Measurements from ENCODE around the gene AP2A1. TPM values are rescaled to one million over a fixed set of nuclear protein-coding genes. Genes with fewer than 3 reads are reported as not detected.

The AP2A1 gene
- total RNA-seq: 103 and 114 TPM in 2 replicates

DNA sequence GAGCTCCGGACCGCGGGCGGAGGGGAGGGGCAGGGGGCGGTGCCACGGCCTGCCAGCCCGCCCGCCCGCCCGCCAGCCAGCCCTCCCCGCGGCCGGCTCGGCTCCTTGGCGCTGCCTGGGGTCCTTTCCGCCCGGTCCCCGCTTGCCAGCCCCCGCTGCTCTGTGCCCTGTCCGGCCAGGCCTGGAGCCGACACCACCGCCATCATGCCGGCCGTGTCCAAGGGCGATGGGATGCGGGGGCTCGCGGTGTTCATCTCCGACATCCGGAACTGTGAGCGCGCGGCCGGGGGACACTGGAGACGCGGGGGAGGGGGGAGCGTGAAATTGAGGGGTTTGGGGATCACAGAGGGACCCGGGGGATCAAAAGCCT, at the start of gene AP2A1:
TSS of gene AP2A1 (plus strand) at position 72 of the 370 bp plus-strand sequence. CDS start at position 205, 133 bp downstream.

DNA sequence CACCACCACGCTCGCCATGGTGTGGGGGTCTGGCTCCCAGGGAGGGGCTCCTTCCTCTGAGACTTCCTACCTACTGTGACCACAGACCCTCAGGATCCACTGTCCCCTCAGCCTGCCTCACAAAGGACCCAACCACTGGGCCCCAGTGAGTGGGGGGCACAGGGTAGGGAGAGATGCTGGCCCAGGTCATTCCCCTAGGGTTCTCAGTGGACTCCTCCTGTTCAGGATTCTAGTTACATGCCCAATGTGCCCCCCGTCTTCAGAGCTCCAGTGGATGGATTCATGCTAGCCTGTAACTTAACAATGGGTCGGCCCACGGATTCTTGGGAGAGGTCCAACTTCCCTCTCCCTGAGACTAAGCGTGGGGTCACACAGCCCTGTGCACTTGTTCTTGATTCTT, 3.6 kb upstream of the AP2A1 start, which contains the start of gene TSKS:
TSS of gene TSKS (minus strand) at position 77 of the 400 bp plus-strand sequence. CDS start at position 18, 59 bp downstream.

DNA sequence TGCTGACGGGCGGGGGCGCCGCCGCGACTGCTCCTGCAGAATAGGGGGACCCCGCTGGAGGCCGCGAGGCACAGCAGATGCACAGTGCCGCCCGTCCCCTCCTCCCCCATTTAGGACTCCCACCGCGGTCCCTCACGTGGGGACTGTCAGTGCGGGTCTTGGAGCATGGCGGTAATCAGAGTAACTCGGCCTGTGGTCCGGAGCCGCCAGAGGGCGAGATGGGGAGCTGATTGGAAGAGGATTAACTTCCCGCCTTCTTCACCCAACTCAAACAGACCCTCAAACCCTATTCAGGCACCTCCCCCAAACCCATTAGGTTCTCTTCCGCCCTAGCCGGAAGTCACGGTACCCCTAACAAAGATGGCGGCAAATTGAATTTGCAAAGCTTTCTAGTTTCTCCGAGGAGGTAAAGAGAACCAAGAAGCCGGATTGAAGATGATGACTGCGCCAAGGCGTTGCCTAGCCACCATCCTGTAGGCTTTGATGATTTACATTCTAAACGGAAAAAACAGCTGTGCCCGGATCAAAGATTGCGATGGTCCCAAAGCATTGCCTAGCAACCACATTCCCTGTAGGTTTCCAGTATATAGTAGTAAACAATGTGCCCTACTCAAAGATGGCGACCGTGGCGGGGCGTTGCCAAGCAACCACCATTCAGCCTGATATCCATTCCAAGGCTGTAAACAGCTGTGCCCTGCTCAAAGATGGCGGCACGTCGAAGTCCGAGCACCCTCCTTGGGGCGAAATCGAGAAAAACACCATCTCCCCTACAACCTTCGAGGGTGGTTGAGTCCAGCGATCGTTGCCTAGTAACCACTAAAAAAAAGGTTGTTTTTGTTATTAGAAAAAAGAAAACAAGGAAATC, 46.4 kb downstream of the AP2A1 start, which contains the start of gene FUZ:
TSS of gene FUZ (minus strand) at position 296 of the 865 bp plus-strand sequence. CDS start at position 110, 186 bp downstream.

DNA sequence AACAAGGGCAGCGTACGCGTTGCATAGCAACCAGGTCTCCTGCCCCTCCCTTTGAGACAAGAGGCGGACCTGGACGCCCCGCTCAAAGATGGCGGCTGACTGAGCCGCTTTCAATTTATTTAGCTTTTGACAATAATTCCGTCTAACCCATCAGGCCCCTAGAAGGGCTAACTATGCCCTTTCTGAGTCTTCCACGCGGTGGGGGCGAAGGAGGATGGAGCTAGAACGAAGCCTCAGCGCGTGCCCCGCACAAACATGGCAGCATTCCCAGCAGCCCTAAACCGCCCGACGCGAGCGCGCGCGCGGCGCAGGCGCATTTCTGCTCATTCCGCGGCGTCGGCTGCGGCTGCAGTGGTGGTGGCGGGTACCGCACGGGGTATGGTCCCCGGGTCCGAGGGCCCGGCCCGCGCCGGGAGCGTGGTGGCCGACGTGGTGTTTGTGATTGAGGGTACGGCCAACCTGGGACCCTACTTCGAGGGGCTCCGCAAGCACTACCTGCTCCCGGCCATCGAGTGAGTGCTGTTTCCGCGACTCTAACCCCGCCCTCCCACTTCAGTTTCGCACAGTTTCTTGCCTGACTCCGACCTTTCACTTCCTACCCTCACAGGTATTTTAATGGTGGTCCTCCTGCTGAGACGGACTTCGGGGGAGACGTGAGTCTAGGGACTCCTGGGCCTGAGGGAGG, 51.3 kb downstream of the AP2A1 start, which contains the start of gene MED25:
TSS of gene MED25 (plus strand) at position 326 of the 685 bp plus-strand sequence. CDS start at position 379, 53 bp downstream.

DNA sequence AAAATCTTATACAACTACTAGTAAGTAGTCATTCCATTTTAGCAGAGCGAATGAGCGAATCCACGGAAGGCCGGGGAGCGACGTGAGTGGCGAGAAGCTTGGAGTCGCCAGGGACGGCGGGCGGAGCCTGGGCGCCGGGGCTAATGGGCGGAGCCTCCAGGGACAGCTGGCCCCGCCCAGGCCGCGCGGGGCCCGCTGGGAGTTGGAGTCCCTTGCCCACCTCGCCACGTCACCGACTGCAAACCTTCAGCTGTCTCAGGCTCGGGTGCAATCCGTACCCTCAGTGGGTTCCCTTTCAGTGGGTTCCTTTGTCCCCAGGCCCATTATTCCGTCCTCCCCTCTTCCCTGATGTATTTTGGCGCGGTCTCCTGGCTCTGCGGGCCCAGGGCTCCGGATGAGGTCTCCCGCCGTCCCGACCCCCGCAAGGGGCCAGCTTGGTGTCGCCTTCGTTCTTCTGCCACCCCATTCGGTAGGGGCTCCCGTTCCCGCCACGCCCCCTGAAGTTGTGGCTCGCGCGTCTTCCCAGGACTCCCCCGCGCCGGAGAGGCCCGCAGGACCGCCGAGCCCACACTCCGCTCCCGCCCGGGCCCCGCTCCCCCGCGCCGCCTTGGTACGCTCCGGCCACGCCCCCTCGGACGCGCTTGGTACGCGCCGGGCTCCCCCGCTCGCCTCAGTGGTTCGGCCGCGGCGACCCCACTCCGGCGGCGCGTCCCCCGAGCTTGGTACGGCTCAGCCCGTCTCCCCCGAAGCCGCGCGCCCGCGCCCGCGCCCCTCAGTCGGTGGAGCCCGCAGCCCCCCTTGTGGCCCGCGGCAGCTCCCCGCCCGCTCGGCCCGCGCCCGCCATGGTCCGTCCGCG, 83.9 kb downstream of the AP2A1 start, which contains the start of gene PTOV1:
TSS of gene PTOV1 (plus strand) at position 673 of the 856 bp plus-strand sequence.

Small RNA genes lying within 50 kb of the gene (small RNA-seq; reads per million reads assigned to genes)
- not detected for gene MIR4749
- gene MIR6799: not detected
- gene RNU6-841P: not detected

Other genes with a start within 250 kb of the AP2A1 start
- 20.3 and 62.4 TPM in 2 replicates for gene RCN3, start 239.0 kb upstream of the AP2A1 start, total RNA-seq
- gene NOSIP, start 186.4 kb upstream of the AP2A1 start, total RNA-seq: 171 and 222 TPM in 2 replicates
- 6.5 and 8.5 TPM in 2 replicates for gene PRRG2, start 185.7 kb upstream of the AP2A1 start, total RNA-seq
- 5.3 and 5.9 TPM in 2 replicates for gene PRR12, start 175.8 kb upstream of the AP2A1 start, total RNA-seq
- gene RRAS, start 126.9 kb upstream of the AP2A1 start, total RNA-seq: 30.6 and 65.3 TPM in 2 replicates
- gene SCAF1, start 124.8 kb upstream of the AP2A1 start, total RNA-seq: 19.4 and 35.6 TPM in 2 replicates
- 38.5 and 43.2 TPM in 2 replicates for gene IRF3, start 101.1 kb upstream of the AP2A1 start, total RNA-seq
- 9.4 and 9.5 TPM in 2 replicates for gene BCL2L12, start 101.1 kb upstream of the AP2A1 start, total RNA-seq
- 388 and 419 TPM in 2 replicates for gene PRMT1, start 89.7 kb upstream of the AP2A1 start, total RNA-seq
- gene ADM5, start 77.4 kb upstream of the AP2A1 start, total RNA-seq: 0.98 and 1.9 TPM in 2 replicates
- gene CPT1C, start 75.9 kb upstream of the AP2A1 start, total RNA-seq: 22.9 and 25.0 TPM in 2 replicates
- gene TSKS, start 3.7 kb upstream of the AP2A1 start, total RNA-seq: not detected in 2 replicates
- gene FUZ, start 46.3 kb downstream of the AP2A1 start, total RNA-seq: 12.3 and 16.7 TPM in 2 replicates
- 27.0 and 28.1 TPM in 2 replicates for gene MED25, start 51.3 kb downstream of the AP2A1 start, total RNA-seq
- gene PTOV1, start 84.2 kb downstream of the AP2A1 start, total RNA-seq: 43.8 and 78.1 TPM in 2 replicates
- 51.5 and 58.5 TPM in 2 replicates for gene PNKP, start 100.6 kb downstream of the AP2A1 start, total RNA-seq
- 11.8 and 12.1 TPM in 2 replicates for gene AKT1S1, start 110.4 kb downstream of the AP2A1 start, total RNA-seq
- 12.8 and 15.4 TPM in 2 replicates for gene TBC1D17, start 110.7 kb downstream of the AP2A1 start, total RNA-seq
- gene IL4I1, start 129.9 kb downstream of the AP2A1 start, total RNA-seq: 2.6 and 6.2 TPM in 2 replicates
- 18.6 and 19.5 TPM in 2 replicates for gene ATF5, start 162.2 kb downstream of the AP2A1 start, total RNA-seq
- 46.4 and 51.3 TPM in 2 replicates for gene NUP62, start 162.5 kb downstream of the AP2A1 start, total RNA-seq
- gene SIGLEC11, start 194.2 kb downstream of the AP2A1 start, total RNA-seq: not detected in 2 replicates